Measurements from ENCODE around the gene PPP1R3A. TPM values are rescaled to one million over a fixed set of nuclear protein-coding genes. Genes with fewer than 3 reads are reported as not detected.

The PPP1R3A gene
- polyA plus RNA-seq, 1 donor from 2014 or later, result 1.6 TPM

DNA sequence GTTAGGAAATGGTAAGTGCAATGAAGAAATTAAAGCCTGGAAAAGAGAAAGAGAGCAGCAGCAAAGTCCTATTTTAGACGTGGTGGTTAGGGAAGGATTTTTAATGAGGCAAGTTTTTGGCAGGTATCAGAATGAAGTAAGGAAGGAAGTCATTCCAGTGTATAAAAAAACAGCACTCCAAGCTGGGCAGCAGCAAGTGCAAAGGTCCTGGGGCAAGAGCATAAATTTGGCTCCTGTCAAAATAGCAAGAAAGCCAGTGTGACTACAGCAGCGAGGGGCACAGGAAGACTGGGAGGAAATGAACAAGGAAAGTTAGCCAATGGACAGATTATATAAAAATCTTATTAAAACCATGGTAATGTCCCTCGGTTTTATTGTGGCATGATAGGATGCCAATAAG lies 90.2 kb downstream of the PPP1R3A start:
- Histone ChIP-seq H2AFZ (ENCODE audit: low read depth, low read length) (no peak overlapping the region), H3K4me2 (ENCODE audit: low read length) (no peak overlapping the region), H4K20me1 (ENCODE audit: insufficient read depth) (no peaks in the 10 kb centered on the region), H3K36me3 (ENCODE audit: insufficient read depth, low read length) (no peaks in the 10 kb centered on the region), H3K9me3 (ENCODE audit: low read length) (no peaks in the 10 kb centered on the region), H3K27ac (ENCODE audit: low read length) (no peak overlapping the region), H3K79me2 (replicated peaks; ENCODE audit: insufficient read depth, low read length) (no peaks in the 10 kb centered on the region), H3K9me2 (ENCODE audit: insufficient read depth, low read length) (no peaks in the 10 kb centered on the region), H3K9ac (ENCODE audit: low read length) (no peak overlapping the region), H3K4me3 (ENCODE audit: low read length) (no peak overlapping the region), H3F3A (ENCODE audit: insufficient read depth, low read length, poor library complexity, severe bottlenecking) (no peaks in the 10 kb centered on the region), H3K27me3 (ENCODE audit: insufficient read depth, low read depth, low read length) (no peaks in the 10 kb centered on the region)
- TF ChIP-seq RAD21 (conservative IDR thresholded peaks at IDR 0.05) (no peak), EZH2 (IDR thresholded peaks at IDR 0.05; ENCODE audit: borderline replicate concordance, insufficient read depth, low read length, poor library complexity, severe bottlenecking) (no peak), MXI1 (conservative IDR thresholded peaks at IDR 0.05; ENCODE audit: poor library complexity, severe bottlenecking) (no peak), SMC3 (conservative IDR thresholded peaks at IDR 0.05; ENCODE audit: poor library complexity) (no peak)
- TF ChIP-seq, protein P1, sequence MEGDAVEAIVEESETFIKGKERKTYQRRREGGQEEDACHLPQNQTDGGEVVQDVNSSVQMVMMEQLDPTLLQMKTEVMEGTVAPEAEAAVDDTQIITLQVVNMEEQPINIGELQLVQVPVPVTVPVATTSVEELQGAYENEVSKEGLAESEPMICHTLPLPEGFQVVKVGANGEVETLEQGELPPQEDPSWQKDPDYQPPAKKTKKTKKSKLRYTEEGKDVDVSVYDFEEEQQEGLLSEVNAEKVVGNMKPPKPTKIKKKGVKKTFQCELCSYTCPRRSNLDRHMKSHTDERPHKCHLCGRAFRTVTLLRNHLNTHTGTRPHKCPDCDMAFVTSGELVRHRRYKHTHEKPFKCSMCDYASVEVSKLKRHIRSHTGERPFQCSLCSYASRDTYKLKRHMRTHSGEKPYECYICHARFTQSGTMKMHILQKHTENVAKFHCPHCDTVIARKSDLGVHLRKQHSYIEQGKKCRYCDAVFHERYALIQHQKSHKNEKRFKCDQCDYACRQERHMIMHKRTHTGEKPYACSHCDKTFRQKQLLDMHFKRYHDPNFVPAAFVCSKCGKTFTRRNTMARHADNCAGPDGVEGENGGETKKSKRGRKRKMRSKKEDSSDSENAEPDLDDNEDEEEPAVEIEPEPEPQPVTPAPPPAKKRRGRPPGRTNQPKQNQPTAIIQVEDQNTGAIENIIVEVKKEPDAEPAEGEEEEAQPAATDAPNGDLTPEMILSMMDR (IDR thresholded peaks at IDR 0.05; ENCODE audit: poor library complexity, severe bottlenecking), result no peak
